ENCODE data around the gene ELAC1.

ELAC1 gene

GRCh38 chr18:51029378-51029693, 61.5 kb downstream of the ELAC1 start:
- Histone ChIP-seq H3K27ac (ENCODE audit: low read depth, low read length) (peak overlapping the region; percentile 59; the same call in 1 of the 2 replicates), H3K36me3 (ENCODE audit: low read length) (0 out of 2 replicates have a peak, but pooled peaks cover 7% of the 10 kb centered on the region), H3F3A (ENCODE audit: insufficient read depth) (peaks cover 4% of the 10 kb centered on the region; the same call in 1 of the 2 replicates), H3K4me2 (ENCODE audit: low read depth, low read length, poor library complexity, severe bottlenecking) (peak overlapping the region; percentile 87), H3K27me3 (ENCODE audit: low read length) (no peaks in the 10 kb centered on the region), H4K20me1 (ENCODE audit: low read depth, low read length) (peaks cover 30% of the 10 kb centered on the region), H3K9me3 (ENCODE audit: insufficient read depth, low read length) (no peaks in the 10 kb centered on the region), H3K79me2 (ENCODE audit: insufficient read depth, low read length) (peaks cover 48% of the 10 kb centered on the region), H3K9me2 (replicated peaks; ENCODE audit: insufficient read depth, low read length) (no peaks in the 10 kb centered on the region), H3K9ac (ENCODE audit: low read length) (peak overlapping the region; percentile 77), H3K4me3 (ENCODE audit: insufficient read depth, low read length, poor library complexity, severe bottlenecking) (peak overlapping the region; percentile 92), H2AFZ (ENCODE audit: low read depth, low read length, severe bottlenecking) (peak overlapping the region; percentile 94)
- TF ChIP-seq CTCF (IDR thresholded peaks at IDR 0.05; ENCODE audit: insufficient read depth, low read length, poor library complexity, severe bottlenecking) (no peak), EZH2phosphoT487 (conservative IDR thresholded peaks at IDR 0.05; ENCODE audit: low read length) (no peak)

- H4K20me1 ChIP-seq (ENCODE audit: low read depth, low read length), result peaks cover 33% of the 10 kb centered on the region
- no peaks in the 10 kb centered on the region for H3K27me3 ChIP-seq (ENCODE audit: low read length)
- peaks cover 9% of the 10 kb centered on the region; the same call in 1 of the 2 replicates for H3K36me3 ChIP-seq (ENCODE audit: low read length)
- H3K9ac ChIP-seq (ENCODE audit: low read length), result peak within 1 kb of the TSS; percentile 77
- TF ChIP-seq EZH2phosphoT487 (conservative IDR thresholded peaks at IDR 0.05; ENCODE audit: low read length), result no peak
- TF ChIP-seq CTCF (IDR thresholded peaks at IDR 0.05; ENCODE audit: insufficient read depth, low read length, poor library complexity, severe bottlenecking), result no peak
- H3F3A ChIP-seq (ENCODE audit: insufficient read depth), result peaks cover 4% of the 10 kb centered on the region; the same call in 1 of the 2 replicates
- H3K9me2 ChIP-seq (replicated peaks; ENCODE audit: insufficient read depth, low read length), result no peaks in the 10 kb centered on the region
- H3K9me3 ChIP-seq (ENCODE audit: insufficient read depth, low read length), result no peaks in the 10 kb centered on the region
- peak within 1 kb of the TSS; percentile 94 for H2AFZ ChIP-seq (ENCODE audit: low read depth, low read length, severe bottlenecking)
- H3K4me2 ChIP-seq (ENCODE audit: low read depth, low read length, poor library complexity, severe bottlenecking), result peak within 1 kb of the TSS; percentile 87
- peaks cover 54% of the 10 kb centered on the region for H3K79me2 ChIP-seq (ENCODE audit: insufficient read depth, low read length)
- H3K27ac ChIP-seq (ENCODE audit: low read depth, low read length), result peak within 1 kb of the TSS; percentile 59
- H3K4me3 ChIP-seq (ENCODE audit: insufficient read depth, low read length, poor library complexity, severe bottlenecking), result peak within 1 kb of the TSS; percentile 92
Measured at GRCh38 chr18:51029694-51030536, 62.1 kb downstream of the ELAC1 start, which contains the start of gene SMAD4. TSS of gene SMAD4 (plus strand) at chr18:51030213. CDS start at chr18:51047047, 16,834 bp downstream.

GRCh38 chr18:51030537-51031258, 62.9 kb downstream of the ELAC1 start:
- Histone ChIP-seq H3K9me3 (ENCODE audit: insufficient read depth, low read length) (no peaks in the 10 kb centered on the region), H3K36me3 (ENCODE audit: low read length) (peaks cover 11% of the 10 kb centered on the region; the same call in 1 of the 2 replicates), H3K79me2 (ENCODE audit: insufficient read depth, low read length) (peaks cover 62% of the 10 kb centered on the region), H3K27me3 (ENCODE audit: low read length) (no peaks in the 10 kb centered on the region), H3K4me2 (ENCODE audit: low read depth, low read length, poor library complexity, severe bottlenecking) (peak overlapping the region; percentile 87), H3K9ac (ENCODE audit: low read length) (peak overlapping the region; percentile 77), H3K4me3 (ENCODE audit: insufficient read depth, low read length, poor library complexity, severe bottlenecking) (peak overlapping the region; percentile 92), H3K9me2 (replicated peaks; ENCODE audit: insufficient read depth, low read length) (no peaks in the 10 kb centered on the region), H3K27ac (ENCODE audit: low read depth, low read length) (peak overlapping the region; percentile 59), H3F3A (ENCODE audit: insufficient read depth) (peaks cover 4% of the 10 kb centered on the region; the same call in 1 of the 2 replicates), H4K20me1 (ENCODE audit: low read depth, low read length) (peaks cover 39% of the 10 kb centered on the region), H2AFZ (ENCODE audit: low read depth, low read length, severe bottlenecking) (no peak overlapping the region)
- no peak for TF ChIP-seq EZH2phosphoT487 (conservative IDR thresholded peaks at IDR 0.05; ENCODE audit: low read length)
- no peak for TF ChIP-seq CTCF (IDR thresholded peaks at IDR 0.05; ENCODE audit: insufficient read depth, low read length, poor library complexity, severe bottlenecking)

Measured in SU-DHL-6 (cell line).